Nephron progenitor cell (in vitro differentiated cells): ENCODE measurements around the gene GNG7.
"Not testable (repeated sequence)": the region's sequence is repeated elsewhere in the genome, so short reads cannot be mapped to it uniquely, and the experiment has no call there.

ENCODE experiments used
- DNase-seq: peaks from one replicate; pipeline ENCODE4 v3.0.0; 2021
- H3K27ac Mint-ChIP-seq: 2 replicates; pipeline ENCODE4 v1.8.0; 2021; ENCODE audit warnings: mild to moderate bottlenecking, moderate library complexity, mixed read lengths
- H3K27me3 Mint-ChIP-seq: 2 replicates; pipeline ENCODE4 v1.8.0; 2021; ENCODE audit warnings: mild to moderate bottlenecking, low read depth, mixed read lengths; ENCODE audit not compliant: poor library complexity
- H3K36me3 Mint-ChIP-seq: 2 replicates; pipeline ENCODE4 v1.8.0; 2021; ENCODE audit warnings: low read depth, mixed read lengths
- H3K4me1 Mint-ChIP-seq: 2 replicates; pipeline ENCODE4 v1.8.0; 2021; ENCODE audit warnings: mixed read lengths
- H3K4me3 Mint-ChIP-seq: 2 replicates; pipeline ENCODE4 v1.8.0; 2021; ENCODE audit warnings: mild to moderate bottlenecking, moderate library complexity, mixed read lengths
- H3K9me3 Mint-ChIP-seq: 2 replicates; pipeline ENCODE4 v1.8.0; 2021; ENCODE audit warnings: mild to moderate bottlenecking, moderate library complexity, mixed read lengths
- CTCF ChIP-seq: fragments of 200-600 bp; sonication (generic); IDR thresholded peaks from 2 replicates; pipeline ENCODE4 v1.5.0; 2021; ENCODE audit warnings: antibody characterized with exemption

The GNG7 gene

GRCh38 chr19:2679439-2679838, 23.1 kb downstream of the GNG7 start:
- H3K36me3 Mint-ChIP-seq, result no peaks in the 10 kb centered on the region
- peaks cover 26% of the 10 kb centered on the region for H3K4me1 Mint-ChIP-seq
- H3K27me3 Mint-ChIP-seq, result peaks cover 52% of the 10 kb centered on the region
- no peak for TF ChIP-seq CTCF
- no peak for DNase-seq
- H3K9me3 Mint-ChIP-seq, result peaks cover 8% of the 10 kb centered on the region
- H3K27ac Mint-ChIP-seq, result no peak overlapping the region
- no peak overlapping the region for H3K4me3 Mint-ChIP-seq

GRCh38 chr19:2678948-2679347, 23.5 kb downstream of the GNG7 start:
- H3K27me3 Mint-ChIP-seq, result peaks cover 56% of the 10 kb centered on the region
- H3K4me3 Mint-ChIP-seq, H3K36me3 Mint-ChIP-seq, H3K9me3 Mint-ChIP-seq, DNase-seq, H3K27ac Mint-ChIP-seq: not testable (repeated sequence)
- H3K4me1 Mint-ChIP-seq, result peaks cover 26% of the 10 kb centered on the region

GRCh38 chr19:2678044-2678671, 24.3 kb downstream of the GNG7 start:
- DNase-seq, result no peak
- Mint-ChIP-seq H3K27me3 (peaks cover 58% of the 10 kb centered on the region), H3K36me3 (no peaks in the 10 kb centered on the region), H3K9me3 (peaks cover 8% of the 10 kb centered on the region), H3K4me1 (peaks cover 21% of the 10 kb centered on the region), H3K27ac (no peak overlapping the region), H3K4me3 (no peak overlapping the region)
- no peak for TF ChIP-seq CTCF

- Mint-ChIP-seq H3K4me1 (peaks cover 21% of the 10 kb centered on the region), H3K27me3 (peaks cover 51% of the 10 kb centered on the region), H3K9me3 (peaks cover 8% of the 10 kb centered on the region), H3K36me3 (no peaks in the 10 kb centered on the region), H3K4me3 (no peak overlapping the region), H3K27ac (peak overlapping the region; percentile 37)
- no peak for TF ChIP-seq CTCF
- DNase-seq, result no peak
Observed at GRCh38 chr19:2676823-2677222, 25.7 kb downstream of the GNG7 start.

- TF ChIP-seq CTCF, result no peak
- H3K27ac Mint-ChIP-seq, result no peak overlapping the region
- peaks cover 24% of the 10 kb centered on the region for H3K4me1 Mint-ChIP-seq
Observed at GRCh38 chr19:2675892-2676291, 26.6 kb downstream of the GNG7 start.

GRCh38 chr19:2670217-2670616, 32.3 kb downstream of the GNG7 start:
- no peak for DNase-seq
- H3K4me3 Mint-ChIP-seq, result no peak overlapping the region
- no peak overlapping the region for H3K27ac Mint-ChIP-seq
- H3K4me1 Mint-ChIP-seq, result peaks cover 13% of the 10 kb centered on the region
- no peaks in the 10 kb centered on the region for H3K36me3 Mint-ChIP-seq
- no peaks in the 10 kb centered on the region for H3K9me3 Mint-ChIP-seq
- no peak for TF ChIP-seq CTCF
- peaks cover 23% of the 10 kb centered on the region for H3K27me3 Mint-ChIP-seq

More at GRCh38 chr19:2675892-2676291, 26.6 kb downstream of the GNG7 start:
- Mint-ChIP-seq H3K27me3 (peaks cover 48% of the 10 kb centered on the region), H3K9me3 (peaks cover 3% of the 10 kb centered on the region), H3K36me3 (no peaks in the 10 kb centered on the region), H3K4me3 (no peak overlapping the region)
- DNase-seq, result no peak
